Stimulated activated CD4-positive, alpha-beta T cell treated with anti-CD3 and anti-CD28 coated beads, TNF-alpha, amount 100 ng/mL, for 4 hours (primary cell): Measurements from ENCODE around the gene WWC1.
"Not testable (repeated sequence)": the region's sequence is repeated elsewhere in the genome, so short reads cannot be mapped to it uniquely, and the experiment has no call there.

Experiments used
- DNase-seq, 3 experiments: peaks; one replicate each; pipeline ENCODE4 v3.0.0-alpha.2; 2020; ENCODE audit warnings: low read depth in 3 of 3

WWC1 gene

GRCh38 chr5:168409591-168410458 lies 118.4 kb downstream of the WWC1 start:
- no peak for DNase-seq

DNA sequence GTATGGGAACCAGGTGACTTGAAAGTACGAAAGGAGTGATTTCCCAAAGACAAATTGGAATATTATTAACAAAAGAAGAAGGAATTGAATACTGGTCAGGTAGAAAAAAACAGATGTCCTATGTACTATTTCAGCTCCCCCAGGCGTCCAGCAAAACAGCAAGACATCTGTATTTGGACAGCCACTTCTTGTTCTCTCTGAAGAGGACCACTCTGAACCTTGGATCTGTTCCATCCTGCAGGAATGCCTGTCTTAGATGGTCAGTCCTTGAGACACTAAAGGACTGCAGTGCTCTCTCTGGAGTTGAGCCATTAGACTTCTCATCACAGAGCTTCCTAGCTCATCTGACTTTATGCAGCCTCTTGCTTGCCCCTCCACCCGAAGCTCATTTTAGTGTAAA lies 120.4 kb downstream of the WWC1 start:
- DNase-seq: no peak

GRCh38 chr5:168413062-168413461 lies 121.6 kb downstream of the WWC1 start:
- no peak for DNase-seq

- DNase-seq: no peak
These were observed 122.2 kb downstream of the WWC1 start for GRCh38 chr5:168413596-168413995.

GRCh38 chr5:168415401-168415800 lies 124.0 kb downstream of the WWC1 start:
- no peak for DNase-seq

GRCh38 chr5:168415971-168416370 lies 124.5 kb downstream of the WWC1 start:
- DNase-seq: no peak

- no peak for DNase-seq
These were observed 126.4 kb downstream of the WWC1 start for GRCh38 chr5:168417731-168418429.

- DNase-seq: no peak
These were observed 129.0 kb downstream of the WWC1 start for GRCh38 chr5:168420461-168420860.

- DNase-seq: no peak
These were observed 131.0 kb downstream of the WWC1 start for GRCh38 chr5:168422431-168422830.

- no peak for DNase-seq
These were observed 132.0 kb downstream of the WWC1 start for GRCh38 chr5:168423478-168423877.

DNA sequence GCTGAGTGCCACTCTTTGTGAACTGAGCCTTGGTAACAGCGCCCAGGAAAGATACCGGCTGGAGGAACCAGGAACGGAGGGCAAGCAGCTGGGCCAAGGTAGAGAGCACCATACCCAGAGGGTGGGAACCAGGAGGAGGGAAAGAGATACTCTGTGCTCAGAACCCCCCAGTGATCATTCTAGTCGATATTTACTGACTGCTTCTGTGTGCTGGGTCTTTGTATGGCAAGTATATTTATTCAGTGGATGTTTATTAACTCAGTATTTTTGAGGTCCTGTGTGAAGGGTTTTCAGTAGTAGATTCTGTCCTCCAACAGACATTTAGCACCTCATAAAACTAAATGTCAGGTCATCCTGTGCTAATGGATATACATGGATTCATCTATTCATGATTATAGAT lies 132.5 kb downstream of the WWC1 start:
- no peak for DNase-seq

GRCh38 chr5:168424594-168425323 lies 133.3 kb downstream of the WWC1 start:
- no peak for DNase-seq

DNA sequence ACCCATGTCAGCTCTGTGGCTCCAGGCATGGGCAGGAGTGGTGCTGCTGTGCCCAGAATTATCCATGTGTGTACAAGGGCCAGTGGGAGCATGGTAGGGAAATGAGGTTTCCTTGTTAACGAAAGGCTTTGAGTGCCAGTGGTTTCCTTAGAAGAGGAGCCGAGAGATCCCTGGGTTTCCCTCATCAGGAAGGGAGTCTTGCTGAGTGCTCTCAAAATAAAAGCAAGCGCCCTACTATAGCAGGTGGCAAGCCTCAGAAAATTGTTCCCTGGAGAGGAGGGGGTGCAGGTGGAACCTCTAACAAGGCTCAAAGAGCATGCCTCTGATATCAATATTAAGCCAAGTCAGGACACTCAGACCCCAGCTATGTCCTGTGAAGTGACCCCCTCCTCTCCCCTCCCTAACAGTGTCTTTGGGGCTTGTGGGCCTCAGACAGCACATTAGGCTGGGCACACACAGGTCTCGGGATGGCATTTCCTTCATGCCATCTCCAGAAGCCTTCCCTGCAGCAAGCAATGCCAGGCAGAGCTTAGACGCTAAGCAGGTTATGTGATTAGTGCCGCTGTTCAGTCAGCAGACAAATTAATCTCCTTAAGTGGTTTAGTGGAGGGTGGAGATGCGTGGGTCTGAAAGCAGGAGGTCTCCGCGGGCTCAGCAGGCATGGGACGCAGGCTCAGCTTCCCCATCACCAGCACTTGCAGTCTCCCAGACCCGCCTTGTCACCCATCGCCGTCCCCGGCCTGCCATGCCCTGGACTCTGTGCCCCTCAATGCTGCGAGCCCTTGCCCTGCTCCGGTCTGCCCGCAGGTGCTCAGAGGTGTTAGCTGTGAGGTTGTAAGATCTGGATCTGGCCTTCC lies 134.8 kb downstream of the WWC1 start:
- no peak for DNase-seq

DNA sequence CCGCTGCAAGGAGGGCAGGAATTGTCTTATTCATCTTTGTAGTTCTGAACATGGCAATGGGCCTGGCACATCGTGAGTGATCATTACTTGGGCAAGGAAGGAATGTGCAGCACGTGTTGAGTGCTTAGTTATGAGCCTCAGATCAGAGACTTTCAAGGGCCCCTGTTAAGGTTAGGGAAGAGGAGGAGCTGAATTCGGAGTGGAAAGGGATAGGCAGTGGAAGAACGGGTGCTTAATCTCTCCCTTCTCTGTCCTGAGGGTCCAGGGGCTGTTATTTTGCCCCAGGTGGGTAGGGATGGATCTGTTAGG lies 135.4 kb downstream of the WWC1 start:
- no peak for DNase-seq

DNA sequence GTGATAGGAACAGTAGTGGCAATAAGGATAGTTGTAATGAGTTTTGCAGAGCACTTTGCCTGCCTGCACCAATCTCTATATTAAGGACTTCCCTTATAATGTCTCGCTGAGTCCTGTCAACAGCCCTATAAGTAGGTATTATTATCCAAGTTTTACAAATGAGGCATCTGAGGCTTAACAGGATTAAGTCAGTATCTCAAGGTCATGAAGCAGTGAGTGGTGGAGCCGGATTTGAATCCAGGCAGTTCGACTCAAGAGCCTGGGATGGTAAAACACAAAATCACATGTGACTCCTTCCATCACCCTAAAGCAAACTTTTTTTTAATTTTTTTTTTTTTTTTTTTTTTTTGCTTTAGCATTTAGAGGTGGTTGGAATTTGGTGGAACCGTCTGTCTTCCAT lies 135.8 kb downstream of the WWC1 start:
- no peak for DNase-seq

DNA sequence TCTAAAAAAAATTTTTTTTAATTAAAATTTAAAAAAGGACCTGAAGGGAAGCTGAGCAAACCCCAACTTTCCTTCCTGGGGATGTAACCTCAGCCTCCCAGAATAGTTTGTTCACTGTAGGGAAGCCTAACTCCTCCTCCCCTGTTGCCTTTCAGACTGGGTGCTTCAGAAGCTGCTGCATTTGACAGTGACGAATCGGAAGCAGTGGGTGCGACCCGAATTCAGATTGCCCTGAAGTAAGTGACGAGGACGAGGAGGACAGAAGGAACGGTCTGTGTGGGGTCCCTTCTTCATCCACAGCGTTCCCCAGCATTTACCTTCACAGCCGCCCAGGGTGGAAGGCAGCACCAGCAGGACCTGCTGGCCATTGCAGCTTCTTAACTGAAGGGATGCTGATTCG lies 137.1 kb downstream of the WWC1 start:
- no peak for DNase-seq

- no peak for DNase-seq
These were observed 138.9 kb downstream of the WWC1 start for GRCh38 chr5:168430296-168430695.

- no peak for DNase-seq
These were observed 141.5 kb downstream of the WWC1 start for GRCh38 chr5:168432903-168433302.

GRCh38 chr5:168434001-168434400 lies 142.6 kb downstream of the WWC1 start:
- DNase-seq: no peak

DNA sequence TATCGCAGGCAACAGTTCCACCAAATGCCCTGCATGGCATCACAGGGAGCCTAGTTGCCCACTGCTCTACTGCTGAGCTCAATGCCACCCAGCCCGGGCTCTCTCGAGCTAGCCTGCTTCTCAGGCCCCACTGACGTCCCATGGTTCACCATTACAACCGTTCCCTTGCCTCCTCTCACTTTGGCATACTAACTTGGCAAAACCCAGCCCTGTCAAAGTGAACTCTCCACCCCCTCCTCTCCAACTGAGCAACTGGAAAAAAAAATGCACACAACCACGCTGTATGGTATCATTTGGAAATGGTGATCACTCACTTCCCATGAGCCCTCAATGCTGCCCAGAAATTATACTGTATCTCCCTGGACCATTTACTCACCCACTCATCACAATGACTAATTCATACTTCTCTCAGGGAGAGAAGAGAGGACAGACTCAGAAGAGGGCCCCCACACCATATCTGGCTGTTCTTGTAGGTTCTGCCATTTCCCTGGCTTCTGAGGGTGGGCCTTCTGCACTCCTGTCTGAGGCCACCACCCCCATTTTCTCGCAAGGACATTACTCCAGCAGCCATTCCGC lies 143.4 kb downstream of the WWC1 start:
- no peak for DNase-seq

GRCh38 chr5:168435340-168435739 lies 143.9 kb downstream of the WWC1 start:
- not testable (repeated sequence) for DNase-seq
